CD4-positive, alpha-beta T cell treated with Interleukin-17A for 4 hours (primary cell): ENCODE results near the gene GNL3L.
A peak's percentile ranks its signal among the peaks of the same experiment; 100 is the strongest.
"Not testable (repeated sequence)": the region's sequence is repeated elsewhere in the genome, so short reads cannot be mapped to it uniquely, and the experiment has no call there.

Source experiments
- DNase-seq: peaks from one replicate; pipeline ENCODE4 v3.0.0-alpha.2; 2020; ENCODE audit warnings: mixed read lengths

GNL3L gene

GRCh38 chrX:54529552-54530356, at the start of gene GNL3L:
Gene GNL3L (plus strand): TSS chrX:54530219. CDS start chrX:54532567, 2,348 bp downstream.
- peak; percentile 90 for DNase-seq

DNA sequence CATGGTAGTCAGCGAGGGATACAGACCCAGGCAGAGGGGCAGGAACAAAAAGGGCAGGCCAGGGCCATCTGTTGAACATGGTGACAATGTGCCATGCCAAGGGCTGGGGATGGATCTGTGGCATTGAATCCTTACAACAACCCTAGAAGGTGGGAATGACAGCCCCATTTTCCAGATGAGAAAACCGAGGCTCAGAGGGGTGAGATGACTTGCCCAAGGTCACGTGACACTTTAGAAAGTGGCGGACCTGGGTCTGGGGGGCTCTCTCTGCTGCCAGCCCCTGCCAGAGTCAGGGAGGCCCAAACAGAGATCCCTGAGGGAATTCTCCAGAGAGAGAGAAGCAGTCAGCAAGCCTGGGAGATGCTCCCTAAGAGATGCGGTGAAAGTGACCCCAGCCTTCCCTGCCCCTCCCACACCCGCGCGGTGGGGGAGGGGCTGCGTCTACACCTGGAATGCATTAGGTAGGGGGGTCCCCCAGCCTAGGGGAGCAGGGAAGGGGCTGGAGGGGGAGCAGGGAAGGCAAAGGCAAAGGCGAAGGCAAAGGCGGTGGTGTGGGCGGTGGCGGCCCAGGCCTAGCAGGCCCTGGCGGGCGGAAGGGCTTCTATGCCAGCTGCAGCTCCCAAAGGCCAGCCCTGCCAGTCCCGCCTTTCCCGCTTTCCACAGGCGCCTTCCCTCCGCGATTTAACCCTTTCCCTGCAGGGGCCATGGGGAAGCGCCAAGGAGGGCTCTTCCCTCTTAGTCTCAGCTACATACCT, 47.0 kb upstream of the GNL3L start:
- DNase-seq: no peak

- DNase-seq: no peak
These were observed 46.1 kb upstream of the GNL3L start for GRCh38 chrX:54483946-54484345.

DNA sequence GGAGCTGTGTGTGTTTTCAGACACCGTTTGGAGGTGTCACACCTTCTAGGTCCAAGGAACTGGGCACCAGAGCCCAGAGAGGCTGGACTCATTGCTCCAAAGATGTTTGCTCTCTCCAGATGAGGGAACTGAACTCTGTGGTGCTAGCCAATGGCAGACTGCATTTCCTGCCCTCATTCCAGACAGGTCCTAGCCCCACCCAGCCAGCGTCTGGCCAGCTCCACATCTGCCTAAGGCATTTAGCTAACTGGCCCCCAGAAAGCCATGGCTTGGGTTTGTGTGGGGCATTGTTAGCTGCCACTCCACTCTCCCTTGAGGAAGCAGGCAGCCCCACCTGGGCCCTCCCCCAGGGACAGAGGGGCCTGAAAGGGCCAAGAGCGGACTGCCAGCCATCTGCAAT, 45.4 kb upstream of the GNL3L start:
- no peak for DNase-seq

DNA sequence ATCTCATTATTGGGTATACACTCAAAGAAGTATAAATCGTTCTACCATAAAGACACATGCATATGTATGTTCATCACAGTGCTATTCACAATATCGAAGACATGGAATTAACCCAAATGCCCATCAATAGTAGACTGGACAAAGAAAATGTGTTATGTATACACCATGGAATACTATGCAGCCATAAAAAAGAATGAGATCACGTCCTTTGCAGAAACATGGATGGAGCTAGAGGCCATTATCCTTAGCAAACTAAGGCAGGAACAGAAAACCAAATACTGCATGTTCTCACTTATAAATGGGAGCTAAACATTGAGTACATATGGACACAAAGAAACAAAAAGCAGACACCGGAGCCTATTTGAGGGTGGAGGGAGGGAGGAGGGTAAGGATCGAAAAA, 40.2 kb upstream of the GNL3L start:
- DNase-seq: not testable (repeated sequence)

DNA sequence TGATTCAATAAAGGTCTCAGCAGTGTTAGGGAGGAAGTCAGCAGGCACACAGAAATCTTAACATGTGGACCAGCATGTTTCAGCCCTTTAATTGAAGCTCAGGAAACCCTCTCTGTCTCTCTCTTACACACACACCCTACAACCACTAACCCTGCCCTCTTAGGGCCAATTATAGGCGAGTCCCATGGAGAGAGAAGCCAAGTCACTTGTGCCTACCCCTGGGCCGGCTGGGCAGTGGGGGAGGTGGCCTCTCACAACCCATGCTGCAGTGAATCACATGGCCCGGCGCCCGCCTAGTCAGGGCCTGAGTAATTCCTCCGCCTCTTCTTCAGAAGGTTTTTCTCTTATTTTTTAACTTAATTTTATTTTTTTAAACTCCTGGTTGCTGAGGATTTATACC, 37.7 kb upstream of the GNL3L start:
- DNase-seq: no peak

- DNase-seq: no peak
These were observed 35.6 kb upstream of the GNL3L start for GRCh38 chrX:54494166-54494988.

- DNase-seq: no peak
These were observed 34.8 kb upstream of the GNL3L start for GRCh38 chrX:54494989-54495813.

- DNase-seq: peak; percentile 71
These were observed 34.1 kb upstream of the GNL3L start, which contains the start of gene FGD1 for GRCh38 chrX:54495814-54496516. Gene FGD1 (minus strand): TSS chrX:54496234. CDS start chrX:54495432, 802 bp downstream.

- DNase-seq: no peak
These were observed 33.5 kb upstream of the GNL3L start for GRCh38 chrX:54496517-54496852.

- no peak for DNase-seq
These were observed 33.1 kb upstream of the GNL3L start for GRCh38 chrX:54496936-54497335.

- no peak for DNase-seq
These were observed 20.6 kb upstream of the GNL3L start for GRCh38 chrX:54509400-54509799.

- DNase-seq: no peak
These were observed 868 bp upstream of the GNL3L start for GRCh38 chrX:54529151-54529550.

DNA sequence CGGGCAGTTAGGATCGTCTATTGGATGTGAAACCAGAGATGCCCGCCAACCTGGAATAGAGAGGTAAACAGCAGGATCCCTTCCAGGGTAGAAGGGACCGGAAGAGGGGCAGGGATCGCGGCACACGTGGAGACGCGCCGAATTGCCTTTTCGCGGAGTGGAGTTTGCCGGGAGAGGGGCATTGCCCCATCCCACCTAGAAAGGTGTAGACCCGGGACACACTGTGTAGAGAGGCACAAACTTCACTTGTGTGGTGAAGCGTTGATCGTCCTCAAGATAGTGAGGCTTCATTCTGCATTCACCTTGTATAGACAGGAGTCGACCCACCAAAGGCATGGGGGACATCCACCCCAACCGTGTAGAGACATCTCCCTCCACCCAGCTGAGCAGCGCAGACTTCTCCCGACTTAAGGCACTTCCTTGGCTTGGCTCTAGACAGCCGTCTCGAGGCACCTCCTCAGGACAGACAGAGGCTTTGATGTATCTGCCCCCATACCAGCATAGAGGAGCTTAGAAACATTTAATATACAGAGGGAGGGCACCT, 410 bp downstream of the GNL3L start:
- DNase-seq: no peak

- DNase-seq: no peak
These were observed 4.3 kb downstream of the GNL3L start for GRCh38 chrX:54534271-54534670.

DNA sequence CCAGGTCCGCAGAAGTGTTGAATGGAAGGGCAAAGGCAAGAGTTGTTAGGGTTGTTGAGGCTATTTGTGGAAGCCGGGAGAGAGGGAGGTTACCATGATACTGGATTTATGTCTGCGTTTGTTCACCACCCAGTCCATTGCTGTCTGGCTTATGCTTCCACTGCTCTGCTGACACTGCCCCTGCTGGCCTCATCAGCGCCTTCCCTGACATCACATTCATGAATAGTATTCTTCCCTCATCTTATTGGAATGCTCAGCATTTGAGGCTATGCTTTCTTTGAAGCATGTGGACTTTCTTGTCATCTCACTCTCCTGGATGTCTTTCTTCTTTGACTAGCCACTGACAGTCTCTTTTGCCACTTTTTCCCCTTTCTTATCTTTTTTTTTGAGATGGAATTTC, 10.3 kb downstream of the GNL3L start:
- no peak for DNase-seq

DNA sequence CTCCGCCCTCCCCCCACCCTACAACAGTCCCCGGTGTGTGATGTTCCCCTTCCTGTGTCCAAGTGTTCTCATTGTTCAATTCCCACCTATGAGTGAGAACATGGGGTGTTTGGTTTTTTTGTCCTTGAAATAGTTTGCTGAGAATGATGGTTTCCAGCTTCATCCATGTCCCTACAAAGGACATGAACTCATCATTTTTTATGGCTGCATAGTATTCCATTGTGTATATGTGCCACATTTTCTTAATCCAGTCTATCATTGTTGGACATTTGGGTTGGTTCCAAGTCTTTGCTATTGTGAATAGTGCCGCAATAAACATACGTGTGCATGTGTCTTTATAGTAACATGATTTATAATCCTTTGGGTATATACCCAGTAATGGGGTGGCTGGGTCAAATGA, 12.2 kb downstream of the GNL3L start:
- not testable (repeated sequence) for DNase-seq

GRCh38 chrX:54550821-54551220, 20.8 kb downstream of the GNL3L start:
- no peak for DNase-seq

GRCh38 chrX:54551801-54552200, 21.8 kb downstream of the GNL3L start:
- DNase-seq: no peak

DNA sequence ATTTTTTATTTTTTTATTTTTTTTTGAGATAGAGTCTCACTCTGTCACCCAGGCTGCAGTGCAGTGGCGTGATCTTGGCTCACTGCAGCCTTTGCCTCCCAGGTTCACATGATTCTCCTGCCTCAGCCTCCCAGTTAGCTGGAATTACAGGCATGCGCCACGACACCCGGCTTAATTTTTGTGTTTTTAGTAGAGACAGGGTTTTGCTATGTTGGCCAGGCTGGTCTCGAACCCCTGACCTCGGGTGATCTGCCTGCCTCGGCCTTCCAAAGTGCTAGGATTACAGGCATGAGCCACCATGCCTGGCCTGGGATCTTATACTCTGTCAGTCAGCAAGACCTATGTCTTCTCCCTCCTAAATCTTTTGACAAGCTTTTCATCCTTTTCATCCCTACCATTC, 25.0 kb downstream of the GNL3L start:
- DNase-seq: not testable (repeated sequence)

DNA sequence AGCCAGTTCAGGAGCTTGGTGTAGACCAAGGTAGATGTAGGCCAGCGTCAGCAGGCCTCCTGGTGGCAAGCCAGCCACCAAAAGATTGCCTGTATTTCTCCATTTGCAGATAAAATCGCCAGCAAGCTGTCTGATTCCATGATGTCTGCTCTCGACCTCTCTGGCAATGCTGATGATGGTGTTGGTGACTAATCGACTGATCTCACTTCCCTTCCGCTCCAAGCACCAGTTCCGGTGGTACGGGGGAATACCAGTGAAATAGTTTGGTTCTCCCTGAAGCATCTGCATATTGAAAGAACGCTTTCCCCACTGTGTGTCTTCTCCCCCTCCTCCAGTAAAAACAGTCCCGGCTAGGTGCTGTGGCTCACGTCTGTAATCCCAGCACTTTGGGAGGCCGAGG, 30.4 kb downstream of the GNL3L start:
- no peak for DNase-seq
